PC-3 (cell line): ENCODE measurements around the gene TMA7. TPM values are rescaled to one million over a fixed set of nuclear protein-coding genes. Genes with fewer than 3 reads are reported as not detected.
A peak's percentile ranks its signal among the peaks of the same experiment; 100 is the strongest.

Experiments used
- ATAC-seq: fragments of 200-7000 bp; cut with Tn5 transposase; 2 replicates; pipeline ENCODE4 v1.9.1; 2020; ENCODE audit warnings: mild to moderate bottlenecking, moderate library complexity
- BruUV-seq: library from RNA; stranded (reverse); fragments of 400-500 nt; replicated peaks from 2 replicates; lab custom pipeline; 2021; lab: Mats Ljungman, UMichigan
- CTCF ChIA-PET: fragments of 300-600 bp; sonication (Branson Sonifier 250); formaldehyde crosslinking; loops from one replicate; lab custom pipeline; 2022; ENCODE audit warnings: antibody characterized with exemption; lab: Charles Lee
- POLR2A ChIA-PET: fragments of 300-600 bp; sonication (Branson Sonifier 250); formaldehyde crosslinking; loops from one replicate; lab custom pipeline; 2022; ENCODE audit warnings: antibody characterized with exemption; ENCODE audit not compliant: unreplicated experiment; lab: Charles Lee
- DNase-seq: peaks from one replicate; pipeline ENCODE4 v3.0.0-alpha.2; 2015
- H2AFZ ChIP-seq: fragments of 300-600 bp; sonication (generic); 2 replicates; pipeline ENCODE4 v1.6.0; 2016; ENCODE audit warnings: antibody characterized with exemption, low read length
- H3F3A ChIP-seq: fragments of 300-600 bp; sonication (generic); one replicate; pipeline ENCODE4 v1.6.0; 2017; ENCODE audit warnings: antibody characterized with exemption, low read length, control low read depth, mild to moderate bottlenecking; ENCODE audit not compliant: unreplicated experiment
- H3K27ac ChIP-seq: fragments of 300-600 bp; sonication (generic); 2 replicates; pipeline ENCODE4 v1.5.1; 2016; ENCODE audit warnings: mild to moderate bottlenecking, low read length
- H3K27me3 ChIP-seq: fragments of 300-600 bp; sonication (generic); 2 replicates; pipeline ENCODE4 v1.6.1; 2016; ENCODE audit warnings: low read length, mixed read lengths
- H3K36me3 ChIP-seq: fragments of 300-600 bp; sonication (generic); 2 replicates; pipeline ENCODE4 v1.6.1; 2016; ENCODE audit warnings: low read depth, mixed run types, low read length, mixed read lengths
- H3K4me1 ChIP-seq: fragments of 300-600 bp; sonication (generic); 2 replicates; pipeline ENCODE4 v1.5.1; 2016; ENCODE audit warnings: low read length; ENCODE audit not compliant: insufficient read depth
- H3K4me2 ChIP-seq: fragments of 300-600 bp; sonication (generic); 2 replicates; pipeline ENCODE4 v1.6.0; 2016; ENCODE audit warnings: low read length
- H3K4me3 ChIP-seq: fragments of 300-600 bp; sonication (generic); 2 replicates; pipeline ENCODE4 v1.5.1; 2016; ENCODE audit warnings: mild to moderate bottlenecking, low read length, mixed read lengths
- H3K79me2 ChIP-seq: fragments of 300-600 bp; sonication (generic); 2 replicates; pipeline ENCODE4 v1.6.1; 2017; ENCODE audit warnings: low read length, mixed read lengths
- H3K9ac ChIP-seq: fragments of 300-600 bp; sonication (generic); 2 replicates; pipeline ENCODE4 v1.6.0; 2016; ENCODE audit warnings: mild to moderate bottlenecking, low read length
- H3K9me2 ChIP-seq: fragments of 300-600 bp; sonication (generic); replicated peaks from 2 replicates; pipeline ENCODE4 v1.6.1; 2016; ENCODE audit warnings: mixed run types, low read length, mixed read lengths
- H3K9me3 ChIP-seq: fragments of 300-600 bp; sonication (generic); 2 replicates; pipeline ENCODE4 v1.6.1; 2016; ENCODE audit warnings: low read length, mixed read lengths
- H4K20me1 ChIP-seq: fragments of 300-600 bp; sonication (generic); 2 replicates; pipeline ENCODE4 v1.6.1; 2016; ENCODE audit warnings: low read length, mixed read lengths
- EZH2 ChIP-seq: fragments of 300-600 bp; sonication (generic); IDR thresholded peaks from one replicate; pipeline ENCODE4 v1.6.1; 2017; ENCODE audit warnings: antibody characterized with exemption, mild to moderate bottlenecking, low read length; ENCODE audit not compliant: unreplicated experiment
- EZH2phosphoT487 ChIP-seq: fragments of 300-600 bp; sonication (generic); IDR thresholded peaks from 2 replicates; pipeline ENCODE4 v1.6.1; 2018; ENCODE audit warnings: mild to moderate bottlenecking, antibody characterized with exemption, low read length, borderline replicate concordance
- intact Hi-C: fragments of 100-400 bp; cut with micrococcal nuclease; formaldehyde crosslinking; loops from 2 replicates; pipeline ENCODE4 v1.9.0; 2023
- total RNA-seq: library from RNA; depleted of rRNA; stranded (reverse); fragments of >200 nt; gene quantifications from 2 replicates; pipeline ENCODE4 v1.2.3, GENCODE V29; 2014
- TF ChIP-seq, protein P1 (sequence below): fragments of 300-600 bp; sonication (generic); conservative IDR thresholded peaks from 2 replicates; pipeline ENCODE4 v1.5.1; 2017; ENCODE audit warnings: antibody characterized with exemption, low read depth, mild to moderate bottlenecking, low read length

The TMA7 gene
- total RNA-seq, 1 experiment from 2014 or later: 517 TPM

DNA sequence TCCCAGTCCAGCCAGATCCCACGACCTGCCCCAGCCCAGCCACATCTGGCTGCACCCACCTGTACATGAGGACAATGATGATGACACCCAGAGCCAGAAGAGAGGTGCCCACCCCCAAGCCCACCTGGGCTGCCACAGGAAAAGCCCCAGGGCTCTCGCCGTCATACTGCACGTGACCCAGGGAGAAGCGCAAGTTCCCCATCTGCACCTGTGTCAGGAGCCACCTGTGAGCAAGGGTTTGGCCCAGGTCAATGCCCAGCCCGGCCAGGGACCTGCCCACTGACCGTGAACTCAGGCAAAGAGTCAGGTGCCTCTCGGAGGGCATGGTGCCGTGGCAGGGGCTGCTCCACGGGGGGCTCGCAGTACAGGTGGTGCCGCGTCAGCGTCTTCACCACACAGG, 26.4 kb upstream of the TMA7 start:
- Histone ChIP-seq H3K27me3 (no peaks in the 10 kb centered on the region), H3K4me1 (no peaks in the 10 kb centered on the region), H3K9ac (no peak overlapping the region), H3K9me2 (no peaks in the 10 kb centered on the region), H3K9me3 (no peaks in the 10 kb centered on the region), H3K36me3 (no peaks in the 10 kb centered on the region), H3K4me2 (no peak overlapping the region), H3K79me2 (no peaks in the 10 kb centered on the region), H2AFZ (no peak overlapping the region), H3K27ac (no peak overlapping the region), H3F3A (no peaks in the 10 kb centered on the region), H4K20me1 (no peaks in the 10 kb centered on the region), H3K4me3 (no peak overlapping the region)
- TF ChIP-seq EZH2 (no peak), EZH2phosphoT487 (no peak)
- TF ChIP-seq, protein P1, sequence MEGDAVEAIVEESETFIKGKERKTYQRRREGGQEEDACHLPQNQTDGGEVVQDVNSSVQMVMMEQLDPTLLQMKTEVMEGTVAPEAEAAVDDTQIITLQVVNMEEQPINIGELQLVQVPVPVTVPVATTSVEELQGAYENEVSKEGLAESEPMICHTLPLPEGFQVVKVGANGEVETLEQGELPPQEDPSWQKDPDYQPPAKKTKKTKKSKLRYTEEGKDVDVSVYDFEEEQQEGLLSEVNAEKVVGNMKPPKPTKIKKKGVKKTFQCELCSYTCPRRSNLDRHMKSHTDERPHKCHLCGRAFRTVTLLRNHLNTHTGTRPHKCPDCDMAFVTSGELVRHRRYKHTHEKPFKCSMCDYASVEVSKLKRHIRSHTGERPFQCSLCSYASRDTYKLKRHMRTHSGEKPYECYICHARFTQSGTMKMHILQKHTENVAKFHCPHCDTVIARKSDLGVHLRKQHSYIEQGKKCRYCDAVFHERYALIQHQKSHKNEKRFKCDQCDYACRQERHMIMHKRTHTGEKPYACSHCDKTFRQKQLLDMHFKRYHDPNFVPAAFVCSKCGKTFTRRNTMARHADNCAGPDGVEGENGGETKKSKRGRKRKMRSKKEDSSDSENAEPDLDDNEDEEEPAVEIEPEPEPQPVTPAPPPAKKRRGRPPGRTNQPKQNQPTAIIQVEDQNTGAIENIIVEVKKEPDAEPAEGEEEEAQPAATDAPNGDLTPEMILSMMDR: no peak
- intact Hi-C loops: no loop called here
- DNase-seq (no peak), ATAC-seq (no peak)
- CTCF ChIA-PET: no interaction called here
- POLR2A ChIA-PET: no interaction called here
- no TSS peak for BruUV-seq

- TF ChIP-seq, protein P1: no peak
- TF ChIP-seq EZH2 (no peak), EZH2phosphoT487 (no peak)
- no peaks in the 10 kb centered on the region for H3K36me3 ChIP-seq
- intact Hi-C loops: no loop called here
- H3K27me3 ChIP-seq: no peaks in the 10 kb centered on the region
- H4K20me1 ChIP-seq: no peaks in the 10 kb centered on the region
- no TSS peak for BruUV-seq
- DNase-seq (no peak), ATAC-seq (no peak)
- H3K79me2 ChIP-seq: no peaks in the 10 kb centered on the region
- CTCF ChIA-PET: no interaction called here
- no peak overlapping the region for H2AFZ ChIP-seq
- H3K4me2 ChIP-seq: no peak overlapping the region
- H3K9me2 ChIP-seq: no peaks in the 10 kb centered on the region
- H3K4me1 ChIP-seq: no peaks in the 10 kb centered on the region
- H3K9me3 ChIP-seq: no peaks in the 10 kb centered on the region
- no peak overlapping the region for H3K9ac ChIP-seq
- H3K27ac ChIP-seq: no peak overlapping the region
- POLR2A ChIA-PET: no interaction called here
- H3K4me3 ChIP-seq: no peak overlapping the region
- no peaks in the 10 kb centered on the region for H3F3A ChIP-seq
These were observed 25.4 kb upstream of the TMA7 start for GRCh38 chr3:48414376-48415250.

DNA sequence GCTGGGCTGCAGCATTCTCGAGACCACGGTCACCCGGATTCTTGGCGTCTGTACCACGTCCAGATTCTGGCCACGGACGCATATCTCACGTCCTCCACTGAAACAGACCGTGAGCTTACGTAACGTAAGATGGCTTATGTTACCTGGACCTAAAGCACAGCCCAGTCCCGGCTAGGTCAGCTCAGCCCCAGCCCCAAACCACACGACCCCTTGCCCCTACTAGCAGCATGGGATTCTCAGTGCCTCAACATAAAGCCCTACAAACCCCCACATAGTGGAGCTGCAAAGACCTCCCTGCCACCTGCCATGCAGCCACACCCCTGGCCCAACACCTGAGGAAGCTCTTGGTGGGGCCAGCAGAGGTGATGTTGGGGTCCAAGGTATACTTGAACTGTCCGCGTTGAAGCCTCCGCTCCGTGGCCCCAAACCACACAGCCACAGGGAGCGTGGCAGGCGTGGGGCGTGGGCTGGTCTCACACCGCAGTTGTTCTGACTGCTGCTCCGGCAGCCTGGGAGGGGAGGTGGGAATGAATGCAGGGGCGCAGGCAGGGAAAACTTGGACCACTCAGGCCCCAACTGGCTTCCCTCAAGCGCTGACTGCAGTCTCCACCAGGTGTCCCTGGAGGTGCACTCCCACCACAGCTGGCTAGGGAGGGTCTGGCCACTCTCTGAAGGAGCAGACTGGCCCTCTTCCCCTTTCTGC, 24.7 kb upstream of the TMA7 start:
- Histone ChIP-seq H3K27ac (no peak overlapping the region), H3K36me3 (no peaks in the 10 kb centered on the region), H3K9me2 (no peaks in the 10 kb centered on the region), H3K9ac (no peak overlapping the region), H3K9me3 (no peaks in the 10 kb centered on the region), H3K4me1 (no peaks in the 10 kb centered on the region), H3K79me2 (no peaks in the 10 kb centered on the region), H3F3A (no peaks in the 10 kb centered on the region), H2AFZ (no peak overlapping the region), H3K4me2 (no peak overlapping the region), H3K27me3 (no peaks in the 10 kb centered on the region), H3K4me3 (no peak overlapping the region), H4K20me1 (no peaks in the 10 kb centered on the region)
- ATAC-seq (no peak), DNase-seq (no peak)
- ChIA-PET CTCF (no interaction called here), POLR2A (no interaction called here)
- no peak for TF ChIP-seq EZH2phosphoT487
- no peak for TF ChIP-seq EZH2
- TF ChIP-seq, protein P1: 0 out of 2 replicates have a peak, but pooled peaks have one; percentile 15
- no TSS peak for BruUV-seq
- intact Hi-C loops: no loop called here
